Liver (tissue), 9 donors: Measurements from ENCODE around the gene FAM83C. TPM values are rescaled to one million over a fixed set of nuclear protein-coding genes. Genes with fewer than 3 reads are reported as not detected.

Source experiments
- DNase-seq: peaks from one replicate; pipeline ENCODE4 v3.0.0-alpha.2; 2017; ENCODE audit warnings: low spot score
- H3K27ac ChIP-seq, 2 donors: one replicate each; pipeline ENCODE4 v1.7.0; 2013; ENCODE audit warnings: inconsistent platforms in 2 of 2, low read length in 2 of 2, control low read depth in 1 of 2, low read depth in 1 of 2, mild to moderate bottlenecking in 1 of 2
- H3K27me3 ChIP-seq, 4 donors: one replicate each; pipeline versions ENCODE4 v1.6.1 to v1.7.0; 2013; ENCODE audit warnings: low read length in 3 of 4, inconsistent platforms in 1 of 4, mild to moderate bottlenecking in 1 of 4, moderate library complexity in 1 of 4; ENCODE audit not compliant: control insufficient read depth in 4 of 4, insufficient read depth in 4 of 4
- H3K36me3 ChIP-seq, 4 donors: one replicate each; pipeline versions ENCODE4 v1.6.1 to v1.7.0; 2013; ENCODE audit warnings: low read length in 3 of 4, mild to moderate bottlenecking in 3 of 4, low read depth in 1 of 4, moderate library complexity in 1 of 4; ENCODE audit not compliant: control insufficient read depth in 4 of 4, insufficient read depth in 3 of 4
- H3K4me1 ChIP-seq, 4 donors: one replicate each; pipeline versions ENCODE4 v1.6.1 to v1.7.0; 2013; ENCODE audit warnings: low read length in 3 of 4, mild to moderate bottlenecking in 3 of 4, moderate library complexity in 1 of 4; ENCODE audit not compliant: control insufficient read depth in 4 of 4, insufficient read depth in 4 of 4
- H3K4me3 ChIP-seq, 3 donors: one replicate each; pipeline versions ENCODE4 v1.6.1 to v1.7.0; 2013; ENCODE audit warnings: low read length in 3 of 3, control low read depth in 1 of 3, low read depth in 1 of 3, mild to moderate bottlenecking in 1 of 3
- H3K9ac ChIP-seq, 2 donors: one replicate each; pipeline ENCODE4 v1.7.0; 2013; ENCODE audit warnings: low read length in 2 of 2, mild to moderate bottlenecking in 2 of 2, moderate library complexity in 2 of 2, control low read depth in 1 of 2, low read depth in 1 of 2
- H3K9me3 ChIP-seq, 4 donors: one replicate each; pipeline versions ENCODE4 v1.6.1 to v1.7.0; 2013; ENCODE audit warnings: low read length in 3 of 4; ENCODE audit not compliant: control insufficient read depth in 4 of 4
- ATF3 ChIP-seq: IDR thresholded peaks from 2 replicates; pipeline ENCODE4 v1.6.1; 2016; ENCODE audit warnings: antibody characterized with exemption
- EGR1 ChIP-seq, 2 donors: IDR thresholded peaks; 2 replicates each; pipeline ENCODE4 v1.6.1; 2016 to 2018; ENCODE audit warnings: antibody characterized with exemption in 2 of 2, low read depth in 2 of 2
- FOXA1 ChIP-seq: IDR thresholded peaks from 2 replicates; pipeline ENCODE4 v1.6.1; 2016; ENCODE audit warnings: antibody characterized with exemption
- FOXA2 ChIP-seq: IDR thresholded peaks from 2 replicates; pipeline ENCODE4 v1.6.1; 2016; ENCODE audit warnings: antibody characterized with exemption
- HNF4A ChIP-seq, 2 donors: conservative IDR thresholded peaks; 2 replicates each; pipeline ENCODE4 v1.6.1; 2016; ENCODE audit warnings: antibody characterized with exemption in 2 of 2, mild to moderate bottlenecking in 2 of 2
- HNF4G ChIP-seq: IDR thresholded peaks from 2 replicates; pipeline ENCODE4 v1.6.1; 2016; ENCODE audit warnings: antibody characterized with exemption
- MAX ChIP-seq: IDR thresholded peaks from 2 replicates; pipeline ENCODE4 v1.6.1; 2016; ENCODE audit warnings: antibody characterized with exemption
- NR2F2 ChIP-seq: IDR thresholded peaks from 2 replicates; pipeline ENCODE4 v1.6.1; 2016; ENCODE audit warnings: antibody characterized with exemption
- RAD21 ChIP-seq, 2 donors: IDR thresholded peaks; 2 replicates each; pipeline ENCODE4 v1.6.1; 2016; ENCODE audit warnings: antibody characterized with exemption in 2 of 2, mild to moderate bottlenecking in 2 of 2
- REST ChIP-seq: IDR thresholded peaks from 2 replicates; pipeline ENCODE4 v1.6.1; 2016; ENCODE audit warnings: antibody characterized with exemption, mild to moderate bottlenecking
- TAF1 ChIP-seq: conservative IDR thresholded peaks from 2 replicates; pipeline ENCODE4 v1.6.1; 2016; ENCODE audit warnings: antibody characterized with exemption, mild to moderate bottlenecking
- WGBS: extraction: QIAGEN DNeasy Blood & Tissue Kit; methylation state at CpG from one replicate; pipeline ENCODE4 v1.1.7; 2013; 5-methylcytosine and 5-hydroxymethylcytosine counted together
- polyA plus RNA-seq, 2 donors: library from polyadenylated mRNA; stranded (reverse) in 1 of 2; unstranded in 1 of 2; fragments of 200-250 nt in 1 of 2; fragments of >200 nt in 1 of 2; fragmentation: Nextera tagmentation in 1 of 2; extraction: Ambion mirVana in 1 of 2; gene quantifications; one replicate each; pipeline versions ENCODE4 v1.2.1 to v1.2.3, GENCODE V29; 2013 to 2015
- total RNA-seq, 2 donors: library from RNA; depleted of rRNA; stranded (reverse); fragments of >200 nt; gene quantifications; one replicate each; pipeline ENCODE4 v1.2.3, GENCODE V29; 2014
- donor health status: healthy.
- donor health status: healthy.
- donor health status: healthy.
- donor health status: healthy.
- donor health status: healthy.

FAM83C gene
- total and polyA plus RNA-seq, 4 donors: 0.05 TPM; not detected in 3

GRCh38 chr20:35243986-35244385, 48.2 kb downstream of the FAM83C start:
- TF ChIP-seq HNF4G (no peak), MAX (no peak), TAF1 (no peak), FOXA2 (no peak)
- DNase-seq: no peak
- no peak overlapping the region for H3K4me3 ChIP-seq
- H3K9me3 ChIP-seq: no peaks in the 10 kb centered on the region
- H3K36me3 ChIP-seq: no peaks in the 10 kb centered on the region
- no peaks in the 10 kb centered on the region for H3K4me1 ChIP-seq
- no peak overlapping the region for H3K27ac ChIP-seq
- no peaks in the 10 kb centered on the region for H3K27me3 ChIP-seq
- WGBS: 63% methylated on average over 2 of the region's 2 CpGs
- no peak overlapping the region for H3K9ac ChIP-seq

- WGBS: 69% methylated on average over 2 of the region's 2 CpGs
- DNase-seq: no peak
- Histone ChIP-seq H3K27ac (no peak overlapping the region), H3K9ac (no peak overlapping the region), H3K4me1 (no peaks in the 10 kb centered on the region), H3K4me3 (no peak overlapping the region), H3K36me3 (no peaks in the 10 kb centered on the region), H3K27me3 (no peaks in the 10 kb centered on the region), H3K9me3 (no peaks in the 10 kb centered on the region)
- TF ChIP-seq TAF1 (no peak), REST (no peak), FOXA1 (no peak), HNF4A (conservative IDR thresholded peaks at IDR 0.05) (no peak), ATF3 (no peak), MAX (no peak)
These were observed 48.9 kb downstream of the FAM83C start for GRCh38 chr20:35243317-35243716.

GRCh38 chr20:35240811-35241293, 51.4 kb downstream of the FAM83C start:
- no peak overlapping the region for H3K9ac ChIP-seq
- H3K4me3 ChIP-seq: no peak overlapping the region
- WGBS: 91% methylated on average over 2 of the region's 2 CpGs
- H3K27me3 ChIP-seq: no peaks in the 10 kb centered on the region
- H3K27ac ChIP-seq: no peak overlapping the region
- no peak for TF ChIP-seq REST
- TF ChIP-seq RAD21 (IDR thresholded peaks at IDR 0.05): no peak
- no peak for TF ChIP-seq NR2F2
- TF ChIP-seq EGR1 (IDR thresholded peaks at IDR 0.05; ENCODE audit: low read depth in 2 of 2): no peak
- no peak for DNase-seq
- H3K4me1 ChIP-seq: no peaks in the 10 kb centered on the region
- no peaks in the 10 kb centered on the region for H3K9me3 ChIP-seq
- peaks cover 0 to 2% (median 0%) of the 10 kb centered on the region in 4 donors for H3K36me3 ChIP-seq
